ENCODE measurements around the gene DOCK6. TPM values are rescaled to one million over a fixed set of nuclear protein-coding genes. Genes with fewer than 3 reads are reported as not detected.

DOCK6 gene
- total RNA-seq, 4 donors from 2014 or later: 37.5 to 92.7 (median 49.2) TPM

- DNase-seq (ENCODE audit: low spot score in 2 of 2): no peak
- Histone ChIP-seq H3K27me3 (no peaks in the 10 kb centered on the region), H3K36me3 (peaks cover 0 to 72% (median 0%) of the 10 kb centered on the region in 3 donors), H3K4me3 (no peak within 1 kb of the TSS), H3K27ac (no peak within 1 kb of the TSS), H3K9me3 (peaks cover 0 to 13% (median 0%) of the 10 kb centered on the region in 4 donors), H3K4me1 (peaks cover 0 to 10% (median 2%) of the 10 kb centered on the region in 4 donors)
- TF ChIP-seq POLR2A (IDR thresholded peaks at IDR 0.05) (no peak), EP300 (IDR thresholded peaks at IDR 0.05) (no peak)
- WGBS, 2 donors: 90 to 94% methylated on average over 17 to 18 of the region's 23 CpGs
Measured at GRCh38 chr19:11239377-11240000, 22.8 kb downstream of the DOCK6 start, which contains the start of gene ANGPTL8. Gene ANGPTL8 (plus strand): TSS chr19:11239619. CDS start chr19:11239638, 19 bp downstream.

- no peak for DNase-seq (ENCODE audit: low spot score in 2 of 2)
- H3K4me3 ChIP-seq: no peak overlapping the region
- H3K9me3 ChIP-seq: peaks cover 0 to 13% (median 0%) of the 10 kb centered on the region in 4 donors
- H3K27ac ChIP-seq: no peak overlapping the region
- WGBS, 2 donors: 85 to 87% methylated on average over 6 of the region's 6 CpGs
- H3K4me1 ChIP-seq: peaks cover 0 to 9% (median 2%) of the 10 kb centered on the region in 4 donors
- TF ChIP-seq POLR2A (IDR thresholded peaks at IDR 0.05): no peak
- TF ChIP-seq CTCF (IDR thresholded peaks at IDR 0.05): no peak
- no peak for TF ChIP-seq EP300 (IDR thresholded peaks at IDR 0.05)
- peaks cover 0 to 78% (median 0%) of the 10 kb centered on the region in 3 donors for H3K36me3 ChIP-seq
- H3K27me3 ChIP-seq: no peaks in the 10 kb centered on the region
Measured at GRCh38 chr19:11238781-11239376, 23.4 kb downstream of the DOCK6 start.

- DNase-seq (ENCODE audit: low spot score in 2 of 2): no peak
- peaks cover 0 to 13% (median 0%) of the 10 kb centered on the region in 4 donors for H3K9me3 ChIP-seq
- peaks cover 0 to 85% (median 0%) of the 10 kb centered on the region in 3 donors for H3K36me3 ChIP-seq
- TF ChIP-seq POLR2A (IDR thresholded peaks at IDR 0.05) (no peak), CTCF (IDR thresholded peaks at IDR 0.05) (no peak), EP300 (IDR thresholded peaks at IDR 0.05) (no peak)
- no peak overlapping the region for H3K4me3 ChIP-seq
- no peak overlapping the region for H3K27ac ChIP-seq
- no peaks in the 10 kb centered on the region for H3K27me3 ChIP-seq
- H3K4me1 ChIP-seq: peaks cover 0 to under 1% (median 0%) of the 10 kb centered on the region in 4 donors
- WGBS, 2 donors: 87 to 90% methylated on average over 8 to 10 of the region's 11 CpGs
Measured at GRCh38 chr19:11238041-11238440, 24.3 kb downstream of the DOCK6 start.

- Histone ChIP-seq H3K36me3 (peaks cover 0 to 93% (median 0%) of the 10 kb centered on the region in 3 donors), H3K27ac (no peak overlapping the region), H3K9me3 (peaks cover 0 to 13% (median 0%) of the 10 kb centered on the region in 4 donors), H3K4me1 (no peaks in the 10 kb centered on the region), H3K27me3 (no peaks in the 10 kb centered on the region), H3K4me3 (no peak overlapping the region)
- TF ChIP-seq CTCF (IDR thresholded peaks at IDR 0.05) (no peak), POLR2A (IDR thresholded peaks at IDR 0.05) (no peak), EP300 (IDR thresholded peaks at IDR 0.05) (no peak)
- 82 to 83% methylated on average over 15 of the region's 15 CpGs for WGBS, 2 donors
- DNase-seq (ENCODE audit: low spot score in 2 of 2): no peak
Measured at GRCh38 chr19:11237321-11237720, 25.0 kb downstream of the DOCK6 start.

GRCh38 chr19:11236324-11237301, 25.7 kb downstream of the DOCK6 start:
- H3K36me3 ChIP-seq: peaks cover 0 to 94% (median 0%) of the 10 kb centered on the region in 3 donors
- no peaks in the 10 kb centered on the region for H3K4me1 ChIP-seq
- H3K27ac ChIP-seq: no peak overlapping the region
- TF ChIP-seq CTCF (IDR thresholded peaks at IDR 0.05) (no peak), POLR2A (IDR thresholded peaks at IDR 0.05) (no peak), EP300 (IDR thresholded peaks at IDR 0.05) (no peak)
- 89 to 90% methylated on average over 23 to 31 of the region's 31 CpGs for WGBS, 2 donors
- no peak for DNase-seq (ENCODE audit: low spot score in 2 of 2)
- H3K9me3 ChIP-seq: peaks cover 0 to 13% (median 0%) of the 10 kb centered on the region in 4 donors
- no peak overlapping the region for H3K4me3 ChIP-seq
- H3K27me3 ChIP-seq: no peaks in the 10 kb centered on the region
